Anterior cingulate cortex (tissue), 58 donors: ENCODE measurements around the gene SPTA1.

Experiments used
- DNase-seq, 58 donors: peaks; one replicate each; lab custom pipeline; 2025; lab: John Stamatoyannopoulos, UW

Gene SPTA1

DNA sequence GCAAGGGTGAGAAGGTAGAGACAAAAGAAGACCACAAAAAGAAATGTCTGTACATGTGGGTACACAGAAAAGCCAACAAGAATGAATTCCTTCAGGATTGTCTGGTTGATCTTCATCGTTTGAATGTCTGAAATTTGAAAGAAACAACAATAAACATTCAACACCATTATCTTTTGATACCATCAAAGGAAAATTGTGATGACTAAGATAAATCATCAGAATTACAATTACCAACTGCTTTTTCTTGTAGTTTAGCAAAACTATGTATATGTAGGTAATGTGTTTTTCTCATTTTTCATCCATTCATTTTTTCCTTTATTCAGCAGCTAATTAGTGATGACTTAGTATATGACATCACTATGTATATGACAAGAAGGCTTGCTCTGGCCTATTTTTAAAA is 106.8 kb downstream of the SPTA1 start, which contains the start of gene OR10X1:
Gene OR10X1, minus strand, starts transcription at position 167 of the 400 bp plus-strand sequence. Its CDS starts 0 bp downstream, at position 167.
- DNase-seq, result no peak

DNA sequence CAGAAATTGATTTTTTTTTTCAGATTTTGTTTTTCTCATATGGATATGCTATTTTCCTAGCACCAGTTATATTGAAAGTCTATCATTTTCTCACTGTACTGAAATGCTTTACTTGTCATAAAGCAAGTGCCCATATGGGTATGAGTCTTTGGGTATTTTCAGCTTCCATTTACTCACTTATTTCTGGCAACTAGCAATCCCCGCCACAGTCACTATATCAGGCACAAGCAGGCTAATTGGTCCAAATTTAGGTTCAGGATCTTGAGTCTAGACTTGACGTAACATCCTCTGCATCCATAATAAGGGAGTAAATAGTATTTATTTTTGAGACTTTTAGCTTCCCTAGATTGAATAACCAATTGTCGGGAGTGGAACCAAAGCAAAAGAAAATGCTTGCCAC is 109.0 kb downstream of the SPTA1 start:
- DNase-seq, result no peak

DNA sequence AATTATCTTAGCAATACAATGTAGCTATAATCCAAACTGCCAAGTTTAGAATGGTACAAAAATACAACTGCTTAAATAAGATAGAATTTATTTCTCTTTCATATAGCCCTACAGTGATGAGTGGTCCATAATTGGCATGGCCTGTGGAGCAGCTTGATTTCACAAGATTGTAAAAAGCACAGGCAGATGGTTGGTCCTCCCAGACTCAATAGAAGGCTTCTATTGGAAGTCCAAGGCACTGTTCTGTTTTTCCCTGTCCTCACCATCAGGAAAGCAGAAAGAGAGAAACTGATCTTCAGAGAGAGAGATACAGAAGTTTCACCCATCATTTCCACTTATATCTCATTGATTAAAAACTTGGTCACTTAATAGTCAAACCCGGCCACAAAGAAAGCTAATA is 114.3 kb downstream of the SPTA1 start:
- DNase-seq, result no peak

DNA sequence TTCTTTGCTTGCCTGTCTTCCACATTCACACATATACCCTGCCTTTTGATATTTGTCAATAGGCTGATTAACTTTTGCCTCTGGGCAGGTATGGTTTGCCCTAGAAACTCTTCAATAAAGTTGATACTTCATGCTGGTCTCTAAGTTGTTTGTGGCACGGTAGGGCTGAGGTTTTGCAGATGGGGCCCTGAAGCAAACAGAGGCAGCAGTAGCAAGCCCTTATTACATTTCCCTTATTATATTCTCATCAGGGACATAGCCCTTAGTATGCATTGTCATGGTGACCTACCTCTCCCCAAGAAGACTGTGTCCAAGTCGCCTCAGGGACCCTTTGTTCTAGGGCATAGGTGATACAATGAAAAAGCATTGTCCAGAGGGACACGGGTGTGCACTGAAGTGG is 116.0 kb downstream of the SPTA1 start, which contains the start of gene OR6P1:
Gene OR6P1, minus strand, starts transcription at position 101 of the 400 bp plus-strand sequence. CDS start 6,976 bp downstream, outside the sequence.
- DNase-seq, result no peak

DNA sequence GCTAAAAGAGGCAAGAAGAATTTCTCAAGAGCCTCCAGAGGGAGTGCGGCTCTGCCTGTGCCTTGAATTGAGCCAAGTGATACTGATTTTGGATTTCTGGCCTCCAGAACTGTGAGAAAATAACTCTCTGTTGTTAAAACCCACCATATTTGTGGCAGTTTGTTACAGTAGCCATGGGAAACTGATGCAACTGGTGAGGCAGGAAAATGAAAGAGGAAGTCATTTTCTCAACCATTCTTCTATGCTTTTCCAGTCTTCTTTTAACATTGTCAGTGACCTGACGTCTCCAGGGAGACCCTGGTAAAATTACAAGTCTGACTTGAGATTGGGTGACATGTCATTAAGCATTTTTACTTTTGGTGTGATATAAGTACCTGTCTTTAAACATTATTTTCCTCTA is 121.9 kb downstream of the SPTA1 start:
- no peak for DNase-seq

DNA sequence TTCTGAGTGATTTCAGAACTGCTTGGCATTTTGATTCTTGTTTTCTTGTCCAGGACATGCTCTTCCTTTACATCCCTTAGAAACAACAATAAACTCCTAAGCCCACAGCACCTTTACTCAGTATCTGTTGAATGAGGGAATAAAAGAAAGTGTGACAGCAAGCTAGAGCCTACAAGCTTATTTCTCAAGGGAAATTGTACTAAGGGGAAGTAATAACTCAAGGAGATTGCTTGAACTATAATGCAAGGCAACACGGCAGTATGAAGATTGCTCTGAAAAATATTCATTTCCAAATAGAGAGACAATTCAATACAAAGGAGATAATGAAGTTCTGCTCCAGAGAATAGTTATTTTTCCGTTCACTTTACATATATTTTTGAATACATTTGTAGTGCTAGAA is 122.7 kb downstream of the SPTA1 start:
- no peak for DNase-seq
